Bone marrow (tissue), 2 donors: ENCODE data around the gene AGBL4.
A peak's percentile ranks its signal among the peaks of the same experiment; 100 is the strongest.

ENCODE experiments used
- DNase-seq, 2 donors: peaks; one replicate each; lab custom pipeline; 2025; lab: John Stamatoyannopoulos, UW

Gene AGBL4

DNA sequence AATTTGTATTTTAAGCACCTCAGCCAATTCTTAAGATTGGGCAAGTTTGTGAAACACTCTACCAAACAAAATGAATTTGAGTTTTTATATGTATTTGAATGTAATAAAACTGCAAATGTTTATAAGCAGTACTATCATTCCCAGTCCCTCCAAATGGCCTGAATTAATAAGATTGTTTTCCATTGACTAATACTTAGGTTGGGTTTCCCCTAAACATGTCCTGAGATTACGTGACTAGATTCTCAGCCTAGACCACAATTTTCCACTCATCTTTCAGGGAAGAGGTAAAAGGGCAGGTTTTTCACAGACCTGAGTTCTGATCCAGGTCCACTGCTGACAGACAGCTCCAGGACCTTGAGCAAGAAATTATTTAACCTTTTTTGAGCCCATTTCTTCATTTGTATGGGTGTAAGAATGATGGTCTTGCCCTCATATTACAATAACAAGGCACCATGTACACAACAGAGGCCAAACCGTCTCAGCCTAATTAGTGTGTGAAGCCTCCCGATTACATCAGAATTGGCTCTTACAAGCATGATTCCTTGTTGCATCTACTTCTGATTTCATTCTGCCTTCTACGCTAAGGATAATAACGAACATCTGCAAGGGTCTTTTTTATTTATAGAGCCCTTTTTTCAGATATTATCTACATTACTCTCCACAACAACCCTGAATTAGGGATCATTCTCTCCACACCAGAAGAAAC is 1298.3 kb downstream of the AGBL4 start:
- no peak for DNase-seq

- DNase-seq, result no peak
Observed at GRCh38 chr1:48720929-48721328, 1302.8 kb downstream of the AGBL4 start.

DNA sequence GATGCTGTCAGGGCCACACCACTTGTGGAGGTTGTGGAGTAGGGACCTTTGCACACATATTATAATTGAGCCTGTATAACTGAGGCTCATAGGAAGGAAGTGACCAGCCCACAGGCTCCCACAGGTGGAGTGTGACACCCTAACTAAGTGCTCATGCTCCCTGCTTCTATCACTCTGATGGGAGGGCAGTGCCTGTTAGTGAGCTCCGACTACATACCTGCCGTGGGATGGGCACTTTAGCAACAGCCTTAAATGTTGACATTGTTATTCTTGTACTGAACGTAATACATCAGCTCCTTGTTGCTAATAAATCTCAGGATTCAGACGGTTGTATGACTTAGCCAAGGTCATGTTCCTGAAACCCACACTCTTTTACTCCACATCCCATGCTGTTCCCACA is 1305.0 kb downstream of the AGBL4 start:
- DNase-seq, result no peak

DNA sequence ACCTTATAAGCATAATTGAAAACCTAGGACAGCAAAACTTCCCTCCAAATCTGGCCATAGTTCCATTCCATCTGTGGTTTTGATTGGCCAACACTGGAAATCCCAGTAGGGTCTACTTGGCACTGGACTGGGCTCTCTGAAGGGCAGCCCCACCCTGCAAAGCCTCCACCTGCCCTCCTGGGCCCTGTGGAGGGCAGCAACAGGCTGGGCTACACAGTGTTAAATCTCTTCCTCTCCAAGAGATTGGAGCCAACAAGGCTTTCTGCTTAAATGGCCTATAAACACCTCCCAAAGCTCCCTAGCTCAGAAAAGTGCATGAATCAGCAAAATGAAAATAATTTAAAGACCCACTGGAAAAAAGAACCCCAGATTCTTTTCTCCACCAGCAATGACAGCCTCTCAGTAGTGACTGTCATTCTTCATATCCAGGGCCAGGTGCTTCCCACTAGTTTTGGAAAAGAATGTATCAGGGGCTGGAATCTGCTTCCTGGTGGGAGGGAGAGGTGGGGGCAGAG is 1305.6 kb downstream of the AGBL4 start:
- no peak for DNase-seq

GRCh38 chr1:48717082-48717481 is 1306.7 kb downstream of the AGBL4 start:
- no peak for DNase-seq

- no peak for DNase-seq
Observed at GRCh38 chr1:48715921-48716320, 1307.8 kb downstream of the AGBL4 start.

DNA sequence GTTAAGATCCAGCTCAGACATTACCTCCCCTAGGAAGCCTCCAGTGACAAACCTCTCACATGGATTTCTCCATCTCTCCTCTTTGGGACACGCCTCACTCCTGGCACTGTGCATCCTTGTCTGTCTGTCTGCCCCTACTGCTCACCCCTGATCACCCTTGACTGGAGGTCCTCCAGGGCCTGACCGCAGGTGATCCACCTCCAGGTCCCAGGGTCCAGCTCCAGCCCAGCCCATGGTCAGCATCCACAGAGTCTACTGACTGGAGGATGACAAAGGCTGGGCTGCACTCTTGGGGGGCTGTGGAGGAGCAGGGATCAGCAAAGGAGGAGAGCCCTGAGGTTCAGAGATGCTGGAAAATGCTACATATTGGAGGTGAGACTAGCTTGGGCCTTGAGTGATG is 1312.8 kb downstream of the AGBL4 start:
- no peak for DNase-seq

- DNase-seq, result no peak
Observed at GRCh38 chr1:48710318-48710717, 1313.4 kb downstream of the AGBL4 start.

GRCh38 chr1:48704736-48705135 is 1319.0 kb downstream of the AGBL4 start:
- DNase-seq, result no peak

- DNase-seq, result no peak
Observed at GRCh38 chr1:48701445-48701844, 1322.3 kb downstream of the AGBL4 start.

DNA sequence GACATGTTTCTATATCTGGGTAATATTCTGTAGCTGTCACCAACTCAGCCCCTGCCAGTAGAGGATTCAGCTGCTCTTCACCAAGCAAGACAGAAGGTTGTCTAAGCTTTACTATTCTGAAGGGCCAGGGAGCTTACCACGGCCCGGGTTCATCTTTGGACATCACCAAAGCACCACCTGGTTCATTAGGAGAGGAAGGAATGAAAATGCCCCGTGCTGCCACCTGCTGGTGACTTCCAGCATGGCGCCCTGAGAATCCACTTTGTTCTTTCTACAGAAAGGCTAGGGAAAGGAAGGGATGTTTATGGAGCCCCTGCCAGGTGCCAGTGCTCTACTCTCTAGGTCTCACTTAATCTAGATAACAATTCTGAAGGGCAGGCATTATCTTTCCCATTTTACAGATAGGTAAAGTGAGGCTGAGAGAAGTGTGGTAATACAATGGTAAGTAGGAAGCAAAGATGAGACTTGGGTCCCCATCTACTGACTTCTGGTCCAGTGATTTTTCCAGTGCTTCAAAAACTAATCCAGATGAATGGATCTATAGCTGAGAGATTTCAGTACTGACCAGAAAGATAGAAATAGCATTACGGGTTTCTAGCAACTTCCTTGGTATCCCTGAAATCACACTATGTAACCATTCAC is 1326.6 kb downstream of the AGBL4 start:
- DNase-seq, result peak; percentile 5 to 30

DNA sequence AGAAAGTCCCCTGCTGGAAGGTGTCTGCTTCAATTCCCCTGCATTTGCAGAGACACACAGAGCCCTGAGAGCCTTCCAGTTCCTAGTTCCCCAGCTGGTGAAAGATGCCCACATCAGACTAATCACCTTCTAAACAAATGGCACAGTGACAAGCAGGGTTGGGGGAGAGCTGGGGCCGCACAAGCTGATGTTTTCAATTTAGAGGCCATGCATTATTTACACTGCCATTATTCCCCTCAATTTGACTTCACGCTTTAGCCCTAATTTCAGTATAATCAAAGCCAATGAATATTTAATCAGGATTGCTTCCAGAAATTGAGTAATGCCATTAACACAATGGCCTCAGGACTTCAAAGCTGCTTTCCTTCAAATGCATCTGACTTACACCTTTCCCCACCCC is 1328.6 kb downstream of the AGBL4 start:
- no peak for DNase-seq

DNA sequence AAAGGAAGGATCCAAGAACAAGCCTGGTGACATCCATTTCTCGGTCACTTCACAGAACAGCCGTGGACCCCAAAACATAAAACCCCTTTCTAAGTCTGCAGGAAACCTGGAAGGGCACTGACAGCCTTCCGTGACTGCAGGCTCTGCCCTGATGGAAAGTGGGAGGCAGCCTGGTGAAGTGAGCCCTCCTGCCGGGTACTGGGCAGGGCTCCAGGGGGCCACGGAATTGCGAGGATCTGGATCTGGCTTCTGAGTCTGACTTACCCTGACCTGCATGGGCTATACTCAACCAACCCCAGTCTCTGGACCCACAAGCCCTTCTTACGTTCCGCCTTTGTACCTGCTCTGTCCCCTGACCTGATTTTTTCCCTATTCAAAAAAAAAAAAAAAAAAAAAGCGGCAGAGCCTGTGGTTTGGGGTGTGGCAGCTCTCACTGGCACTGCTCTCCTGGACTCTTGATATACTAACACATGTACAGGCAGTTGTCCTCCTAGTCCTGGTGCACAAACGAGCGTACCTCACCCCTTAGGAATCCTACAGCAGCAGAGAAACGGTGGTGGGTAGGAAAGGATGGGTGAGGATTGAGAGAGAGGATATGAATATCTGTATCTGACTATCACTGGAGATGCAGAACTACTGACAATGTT is 1330.0 kb downstream of the AGBL4 start:
- DNase-seq, result no peak

- DNase-seq, result no peak
Observed at GRCh38 chr1:48693180-48693579, 1330.6 kb downstream of the AGBL4 start.

DNA sequence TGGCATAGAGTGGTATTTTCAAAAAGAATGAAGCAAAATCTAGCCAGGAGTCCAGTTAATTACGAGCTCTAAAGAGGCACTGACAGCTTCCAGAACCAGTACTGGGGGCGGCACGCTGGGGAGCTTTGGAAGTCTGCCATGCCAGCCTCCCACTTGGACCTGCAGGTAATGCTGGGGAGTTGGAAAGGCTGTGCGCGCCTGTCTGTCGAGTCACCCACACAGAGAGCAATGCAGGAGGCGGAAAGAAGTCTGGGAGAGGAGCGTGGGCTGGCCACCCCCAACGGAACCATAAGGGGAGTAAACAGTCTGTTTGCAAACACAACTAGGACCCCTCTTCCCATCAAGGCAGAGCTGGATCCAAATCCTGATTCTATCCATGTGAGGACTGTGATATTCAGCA is 1331.5 kb downstream of the AGBL4 start:
- DNase-seq, result no peak

GRCh38 chr1:48691429-48692001 is 1332.2 kb downstream of the AGBL4 start:
- no peak for DNase-seq

- DNase-seq, result no peak
Observed at GRCh38 chr1:48688102-48688760, 1335.5 kb downstream of the AGBL4 start.

- no peak for DNase-seq
Observed at GRCh38 chr1:48687282-48688045, 1336.3 kb downstream of the AGBL4 start.

DNA sequence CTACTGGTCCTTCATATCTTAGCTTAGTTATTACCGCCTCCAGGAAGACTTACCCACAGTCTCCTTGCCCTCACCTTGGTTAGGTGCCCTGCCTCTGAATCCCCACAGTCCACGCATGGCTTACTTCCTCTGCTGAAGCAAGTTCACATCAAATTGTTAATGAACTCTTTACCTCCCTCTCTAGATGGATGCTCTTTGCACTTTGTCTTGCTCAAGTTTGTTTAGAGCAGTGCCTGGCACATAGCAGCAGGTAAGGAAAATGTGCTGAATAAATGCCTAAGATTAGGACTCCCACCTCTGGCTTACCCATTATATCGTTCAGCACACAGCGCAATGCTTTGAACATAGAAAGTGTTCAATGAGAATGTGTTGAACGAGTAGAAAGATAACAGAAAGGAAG is 1337.6 kb downstream of the AGBL4 start:
- no peak for DNase-seq

DNA sequence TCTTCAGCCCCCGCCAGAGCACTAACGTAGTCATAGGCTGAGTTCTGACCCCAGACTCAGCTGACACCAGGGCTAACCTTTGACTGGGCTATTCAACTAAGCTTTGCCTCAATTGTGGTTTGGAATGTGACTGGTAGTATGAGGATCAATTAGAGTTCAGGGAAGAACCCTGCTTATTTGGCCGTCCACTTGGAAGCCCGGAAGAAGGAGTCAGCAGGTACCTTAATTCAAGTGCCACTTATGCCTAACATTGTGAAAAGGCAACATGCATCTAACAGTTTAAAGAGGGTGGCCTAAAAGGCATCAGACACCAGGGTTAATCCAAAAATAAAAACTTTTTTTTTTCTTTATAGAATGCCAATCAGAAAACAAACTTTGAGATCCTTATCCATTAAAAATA is 1339.4 kb downstream of the AGBL4 start:
- no peak for DNase-seq

- DNase-seq, result no peak
Observed at GRCh38 chr1:48683839-48684238, 1339.9 kb downstream of the AGBL4 start.
